ACC112 (cell line): ENCODE measurements around the gene AGAP1.

Experiments
- H2AFZ ChIP-seq: fragments of 200-600 bp; sonication (generic); one replicate; pipeline ENCODE4 v1.6.0; 2017; ENCODE audit warnings: antibody characterized with exemption, low read length; ENCODE audit not compliant: unreplicated experiment
- H3K27ac ChIP-seq: fragments of 200-600 bp; sonication (generic); 2 replicates; pipeline ENCODE4 v1.5.1; 2014; ENCODE audit warnings: low read depth, mild to moderate bottlenecking, antibody characterized with exemption, low read length, moderate library complexity
- H3K27me3 ChIP-seq: fragments of 200-600 bp; sonication (generic); 2 replicates; pipeline ENCODE4 v1.6.1; 2014; ENCODE audit warnings: mild to moderate bottlenecking, antibody characterized with exemption, low read length, moderate library complexity, mixed read lengths; ENCODE audit not compliant: insufficient read depth
- H3K36me3 ChIP-seq: fragments of 200-600 bp; sonication (generic); 2 replicates; pipeline ENCODE4 v1.6.1; 2016; ENCODE audit warnings: mild to moderate bottlenecking, antibody characterized with exemption, low read length, moderate library complexity, mixed read lengths; ENCODE audit not compliant: insufficient read depth
- H3K4me1 ChIP-seq: fragments of 200-600 bp; sonication (generic); one replicate; pipeline ENCODE4 v1.6.1; 2016; ENCODE audit warnings: low read length, mixed read lengths; ENCODE audit not compliant: insufficient read depth, unreplicated experiment, control insufficient read depth
- H3K4me3 ChIP-seq: fragments of 200-600 bp; sonication (generic); 2 replicates; pipeline ENCODE4 v1.5.1; 2014; ENCODE audit warnings: mild to moderate bottlenecking, low read depth, low read length
- H3K79me2 ChIP-seq: fragments of 200-600 bp; sonication (generic); one replicate; pipeline ENCODE4 v1.6.0; 2016; ENCODE audit warnings: low read length; ENCODE audit not compliant: control insufficient read depth, unreplicated experiment, insufficient read depth

Gene AGAP1

GRCh38 chr2:235856151-235856854, 362.5 kb downstream of the AGAP1 start:
- Histone ChIP-seq H3K79me2 (no peaks in the 10 kb centered on the region), H2AFZ (no peak overlapping the region), H3K4me1 (no peaks in the 10 kb centered on the region), H3K36me3 (no peaks in the 10 kb centered on the region), H3K27me3 (no peaks in the 10 kb centered on the region), H3K27ac (no peak overlapping the region), H3K4me3 (no peak overlapping the region)

- no peak overlapping the region for H3K27ac ChIP-seq
- no peaks in the 10 kb centered on the region for H3K79me2 ChIP-seq
- H2AFZ ChIP-seq, result no peak overlapping the region
- no peak overlapping the region for H3K4me3 ChIP-seq
- no peaks in the 10 kb centered on the region for H3K4me1 ChIP-seq
- no peaks in the 10 kb centered on the region for H3K27me3 ChIP-seq
- H3K36me3 ChIP-seq, result no peaks in the 10 kb centered on the region
Observed at GRCh38 chr2:235857598-235857997, 363.8 kb downstream of the AGAP1 start.

GRCh38 chr2:235858881-235859280, 365.0 kb downstream of the AGAP1 start:
- H3K4me3 ChIP-seq, result no peak overlapping the region
- no peaks in the 10 kb centered on the region for H3K36me3 ChIP-seq
- no peaks in the 10 kb centered on the region for H3K79me2 ChIP-seq
- H2AFZ ChIP-seq, result no peak overlapping the region
- H3K4me1 ChIP-seq, result no peaks in the 10 kb centered on the region
- H3K27ac ChIP-seq, result no peak overlapping the region
- H3K27me3 ChIP-seq, result no peaks in the 10 kb centered on the region

- no peaks in the 10 kb centered on the region for H3K4me1 ChIP-seq
- no peaks in the 10 kb centered on the region for H3K79me2 ChIP-seq
- H3K4me3 ChIP-seq, result no peak overlapping the region
- no peak overlapping the region for H3K27ac ChIP-seq
- no peaks in the 10 kb centered on the region for H3K27me3 ChIP-seq
- no peaks in the 10 kb centered on the region for H3K36me3 ChIP-seq
- no peak overlapping the region for H2AFZ ChIP-seq
Observed at GRCh38 chr2:235859651-235860050, 365.8 kb downstream of the AGAP1 start.

GRCh38 chr2:235860111-235860510, 366.3 kb downstream of the AGAP1 start:
- no peaks in the 10 kb centered on the region for H3K79me2 ChIP-seq
- no peak overlapping the region for H2AFZ ChIP-seq
- no peaks in the 10 kb centered on the region for H3K36me3 ChIP-seq
- H3K27me3 ChIP-seq, result no peaks in the 10 kb centered on the region
- H3K27ac ChIP-seq, result no peak overlapping the region
- no peaks in the 10 kb centered on the region for H3K4me1 ChIP-seq
- no peak overlapping the region for H3K4me3 ChIP-seq

- Histone ChIP-seq H3K79me2 (no peaks in the 10 kb centered on the region), H2AFZ (no peak overlapping the region), H3K27ac (no peak overlapping the region)
Observed at GRCh38 chr2:235860871-235861270, 367.0 kb downstream of the AGAP1 start.

GRCh38 chr2:235861383-235861782, 367.5 kb downstream of the AGAP1 start:
- Histone ChIP-seq H3K27me3 (no peaks in the 10 kb centered on the region), H3K4me3 (no peak overlapping the region), H3K27ac (no peak overlapping the region), H3K36me3 (peaks cover 4% of the 10 kb centered on the region; the same call in 1 of the 2 replicates), H3K4me1 (no peaks in the 10 kb centered on the region), H2AFZ (no peak overlapping the region), H3K79me2 (no peaks in the 10 kb centered on the region)

More at GRCh38 chr2:235860871-235861270, 367.0 kb downstream of the AGAP1 start:
- no peaks in the 10 kb centered on the region for H3K27me3 ChIP-seq
- no peak overlapping the region for H3K4me3 ChIP-seq
- H3K4me1 ChIP-seq, result no peaks in the 10 kb centered on the region
- peaks cover 3% of the 10 kb centered on the region; the same call in 1 of the 2 replicates for H3K36me3 ChIP-seq

- H2AFZ ChIP-seq, result no peak overlapping the region
- no peak overlapping the region for H3K27ac ChIP-seq
- H3K79me2 ChIP-seq, result no peaks in the 10 kb centered on the region
- H3K4me3 ChIP-seq, result no peak overlapping the region
- peaks cover 4% of the 10 kb centered on the region; the same call in 1 of the 2 replicates for H3K36me3 ChIP-seq
- no peaks in the 10 kb centered on the region for H3K27me3 ChIP-seq
- H3K4me1 ChIP-seq, result no peaks in the 10 kb centered on the region
Observed at GRCh38 chr2:235863414-235863813, 369.6 kb downstream of the AGAP1 start.

- Histone ChIP-seq H3K4me3 (no peak overlapping the region), H3K79me2 (no peaks in the 10 kb centered on the region), H2AFZ (no peak overlapping the region), H3K27ac (no peak overlapping the region), H3K4me1 (no peaks in the 10 kb centered on the region), H3K27me3 (no peaks in the 10 kb centered on the region), H3K36me3 (peaks cover 4% of the 10 kb centered on the region; the same call in 1 of the 2 replicates)
Observed at GRCh38 chr2:235864302-235864701, 370.5 kb downstream of the AGAP1 start.

- Histone ChIP-seq H3K27me3 (no peaks in the 10 kb centered on the region), H3K27ac (no peak overlapping the region), H2AFZ (no peak overlapping the region), H3K4me1 (no peaks in the 10 kb centered on the region), H3K4me3 (no peak overlapping the region), H3K79me2 (no peaks in the 10 kb centered on the region), H3K36me3 (peaks cover 4% of the 10 kb centered on the region; the same call in 1 of the 2 replicates)
Observed at GRCh38 chr2:235864733-235865515, 371.1 kb downstream of the AGAP1 start.

- no peak overlapping the region for H3K4me3 ChIP-seq
- H3K4me1 ChIP-seq, result no peaks in the 10 kb centered on the region
- no peak overlapping the region for H2AFZ ChIP-seq
- H3K36me3 ChIP-seq, result peaks cover 4% of the 10 kb centered on the region; the same call in 1 of the 2 replicates
- H3K27me3 ChIP-seq, result no peaks in the 10 kb centered on the region
- no peak overlapping the region for H3K27ac ChIP-seq
- H3K79me2 ChIP-seq, result no peaks in the 10 kb centered on the region
Observed at GRCh38 chr2:235866373-235866772, 372.5 kb downstream of the AGAP1 start.
